ENCODE results near the gene UNKL.

Gene UNKL

GRCh38 chr16:1390239-1390779 lies 24.2 kb downstream of the UNKL start:
- TF ChIP-seq CTCF (IDR thresholded peaks at IDR 0.05): no peak

GRCh38 chr16:1389762-1390161 lies 24.7 kb downstream of the UNKL start:
- no peak for TF ChIP-seq CTCF (IDR thresholded peaks at IDR 0.05)

- TF ChIP-seq CTCF (IDR thresholded peaks at IDR 0.05): no peak
Observed at GRCh38 chr16:1387331-1387730, 27.2 kb downstream of the UNKL start.

GRCh38 chr16:1385232-1385631 lies 29.3 kb downstream of the UNKL start:
- TF ChIP-seq CTCF (IDR thresholded peaks at IDR 0.05): no peak

GRCh38 chr16:1383556-1383955 lies 30.9 kb downstream of the UNKL start:
- no peak for TF ChIP-seq CTCF (IDR thresholded peaks at IDR 0.05)

GRCh38 chr16:1381612-1382406 lies 32.7 kb downstream of the UNKL start:
- TF ChIP-seq CTCF (IDR thresholded peaks at IDR 0.05): no peak

- no peak for TF ChIP-seq CTCF (IDR thresholded peaks at IDR 0.05)
Observed at GRCh38 chr16:1380195-1380594, 34.3 kb downstream of the UNKL start.
